Activated CD4-positive, CD25-positive, alpha-beta regulatory T cell treated with anti-CD3 and anti-CD28 coated beads, Interleukin-2, amount 50 U/mL, for 24 hours (primary cell): ENCODE data around the gene SLC12A7.
"Not testable (repeated sequence)": the region's sequence is repeated elsewhere in the genome, so short reads cannot be mapped to it uniquely, and the experiment has no call there.

ENCODE experiments used
- ATAC-seq, 2 donors: fragments of 150-1000 bp; cut with Tn5 transposase; one replicate each; pipeline ENCODE4 v1.10.0; 2021; ENCODE audit warnings: mild to moderate bottlenecking in 1 of 2, moderate library complexity in 1 of 2

SLC12A7 gene

DNA sequence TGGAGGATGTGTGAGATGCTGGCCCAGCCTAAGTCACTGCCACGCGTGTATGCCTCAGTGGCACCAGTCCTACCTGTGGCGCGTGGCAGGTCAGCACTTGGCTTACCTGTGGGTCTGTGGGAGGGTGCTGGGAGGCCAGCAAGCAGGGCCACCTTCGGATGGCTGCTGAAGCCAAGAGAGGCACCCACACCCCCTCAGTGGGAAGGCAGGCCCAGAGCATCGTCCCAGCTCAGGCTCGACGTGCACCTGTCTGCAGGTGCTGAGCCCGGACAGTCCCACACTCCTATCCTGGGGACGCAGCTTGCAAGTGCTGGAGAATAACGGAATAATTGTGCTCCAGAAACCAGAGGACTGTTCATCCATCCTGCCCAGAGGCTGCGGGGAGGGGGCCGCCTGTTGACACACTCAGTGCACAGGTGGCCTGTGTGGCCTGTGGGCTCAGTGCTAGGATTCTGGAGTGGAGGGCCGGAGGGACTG lies 79.3 kb downstream of the SLC12A7 start:
- no peak for ATAC-seq

DNA sequence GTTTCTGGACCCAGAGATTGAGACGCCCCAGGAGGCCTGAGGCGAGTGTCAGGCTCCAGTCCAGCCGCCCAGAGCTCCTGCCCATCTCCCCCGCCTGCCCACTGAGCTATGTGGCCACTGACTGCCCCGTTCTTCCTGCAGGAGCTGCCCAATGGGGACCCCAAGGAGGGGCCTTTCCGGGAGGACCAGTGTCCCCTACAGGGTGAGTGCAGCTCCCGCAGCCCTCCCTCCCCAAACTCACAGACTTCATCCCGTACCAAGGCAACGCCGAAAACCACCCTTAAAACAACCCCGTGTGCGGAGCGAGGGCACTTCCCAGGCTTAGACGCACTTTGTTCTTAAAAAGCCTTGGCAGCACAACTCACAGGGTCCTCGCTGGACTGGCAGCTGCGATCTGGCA lies 79.9 kb downstream of the SLC12A7 start:
- ATAC-seq = no peak

DNA sequence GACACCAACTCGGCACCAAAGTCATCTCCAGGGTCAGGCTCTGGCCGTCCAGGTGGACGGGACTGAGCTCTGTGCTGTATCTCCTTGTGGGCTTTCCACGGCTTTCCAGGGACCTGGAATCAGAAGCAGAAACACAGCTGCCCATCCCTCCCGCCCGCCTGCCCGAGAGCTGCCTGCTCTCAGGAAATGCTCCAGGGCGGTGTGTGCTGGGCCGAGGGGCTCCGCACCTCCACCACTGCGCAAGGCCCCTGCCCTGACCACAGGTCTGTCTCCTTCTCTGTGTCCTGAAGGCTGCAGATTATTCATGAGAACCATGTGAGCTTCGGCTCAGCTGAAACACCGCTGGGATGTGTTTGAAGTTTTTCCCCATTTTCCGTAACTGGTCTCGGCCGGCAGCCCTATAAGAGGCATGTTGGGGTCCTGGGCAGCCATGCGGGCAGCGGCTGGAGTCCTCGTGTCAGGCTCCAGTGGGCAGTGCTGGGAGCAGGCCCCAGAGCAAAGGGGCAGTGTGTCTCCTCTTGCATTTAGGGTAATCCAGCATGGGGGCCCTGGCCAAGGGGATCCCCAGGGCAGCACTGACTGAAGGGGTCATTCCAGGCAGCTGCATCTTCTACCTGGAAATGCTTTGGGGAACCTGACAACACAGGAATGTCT lies 80.4 kb downstream of the SLC12A7 start:
- ATAC-seq = no peak

DNA sequence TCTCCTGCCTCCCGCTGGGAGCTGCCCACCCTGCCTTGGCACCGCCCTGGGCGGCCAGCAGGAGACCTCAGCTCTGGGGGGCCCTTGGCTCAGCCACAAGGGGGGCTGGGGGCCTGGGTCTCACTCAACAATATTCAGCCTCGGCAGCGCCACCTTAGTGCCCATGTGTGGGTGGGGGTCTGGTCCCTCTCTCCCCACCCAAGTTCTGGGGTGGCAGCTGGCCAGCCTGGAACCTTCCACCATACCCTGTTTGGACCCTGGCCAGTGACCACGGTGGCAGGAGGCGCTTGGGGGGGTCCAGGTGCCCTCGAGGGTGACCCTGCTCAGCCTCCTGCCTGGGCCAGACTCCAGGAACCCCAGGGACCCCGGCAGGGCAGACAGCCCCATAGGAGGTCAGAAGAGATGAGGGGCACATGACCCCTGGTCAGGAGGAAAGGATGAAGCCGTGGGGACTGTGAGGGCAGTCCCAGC lies 81.0 kb downstream of the SLC12A7 start:
- ATAC-seq = no peak

DNA sequence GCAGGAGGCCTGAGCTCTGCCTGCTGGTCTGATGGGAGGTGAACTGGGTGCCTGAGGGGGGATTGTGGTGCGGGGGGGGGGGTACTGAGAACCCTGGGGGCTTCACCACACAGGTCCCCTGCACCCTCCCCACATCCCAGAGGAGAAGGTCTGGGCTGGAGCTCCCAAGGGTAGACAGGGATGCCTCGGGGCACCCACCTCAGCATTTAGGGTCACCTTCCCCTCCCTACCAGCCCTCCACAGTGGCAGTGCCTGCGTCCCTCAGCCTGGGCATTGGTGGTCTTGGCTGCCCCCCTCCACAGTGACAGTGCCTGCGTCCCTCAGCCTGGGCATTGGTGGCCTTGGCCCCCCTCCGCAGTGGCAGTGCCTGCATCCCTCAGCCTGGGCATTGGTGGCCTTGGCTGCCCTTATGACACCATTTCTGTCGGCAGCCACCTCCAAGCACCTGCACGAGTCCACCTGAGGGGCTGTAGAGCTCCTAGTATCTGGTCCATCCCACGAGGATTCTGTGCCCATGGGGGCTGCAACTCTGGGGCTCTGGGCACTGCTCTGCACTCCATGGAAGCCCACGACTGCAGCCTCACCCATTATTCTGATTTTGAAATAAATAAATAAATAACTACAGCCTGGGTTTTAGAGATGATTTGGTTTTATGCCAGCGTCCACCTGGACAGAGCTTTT lies 81.8 kb downstream of the SLC12A7 start:
- no peak for ATAC-seq

DNA sequence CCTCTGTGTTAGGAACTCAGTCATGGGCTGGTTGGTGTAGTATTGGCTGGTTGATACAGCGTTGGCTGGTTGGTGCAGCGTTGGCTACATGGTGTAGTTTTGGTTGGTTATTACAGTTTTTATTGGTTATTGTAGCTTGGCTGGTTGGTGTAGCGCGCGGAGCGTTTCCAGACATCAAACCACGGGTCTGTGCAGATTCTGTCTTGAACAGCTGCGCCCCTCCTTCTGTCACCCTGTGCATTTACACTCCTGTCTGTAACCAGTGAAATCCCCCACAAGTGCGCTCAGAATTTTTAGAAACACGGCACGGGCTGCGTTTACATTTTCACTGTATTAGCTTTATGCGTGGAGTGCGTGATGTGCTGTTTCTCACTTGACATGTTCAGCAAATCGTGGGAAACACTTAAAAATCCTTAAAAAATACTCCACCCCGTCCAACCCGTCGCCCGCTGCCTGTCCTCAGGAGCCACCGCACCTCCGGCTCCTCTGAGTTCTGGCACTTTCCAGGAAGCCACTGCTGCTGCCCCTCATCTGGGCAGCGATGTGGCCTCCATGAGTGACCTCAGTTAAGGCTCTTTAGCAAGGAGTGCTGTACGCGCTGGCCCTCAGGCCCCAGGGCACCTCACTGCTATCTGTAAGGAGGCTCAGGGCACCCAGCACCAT lies 82.5 kb downstream of the SLC12A7 start:
- no peak for ATAC-seq

DNA sequence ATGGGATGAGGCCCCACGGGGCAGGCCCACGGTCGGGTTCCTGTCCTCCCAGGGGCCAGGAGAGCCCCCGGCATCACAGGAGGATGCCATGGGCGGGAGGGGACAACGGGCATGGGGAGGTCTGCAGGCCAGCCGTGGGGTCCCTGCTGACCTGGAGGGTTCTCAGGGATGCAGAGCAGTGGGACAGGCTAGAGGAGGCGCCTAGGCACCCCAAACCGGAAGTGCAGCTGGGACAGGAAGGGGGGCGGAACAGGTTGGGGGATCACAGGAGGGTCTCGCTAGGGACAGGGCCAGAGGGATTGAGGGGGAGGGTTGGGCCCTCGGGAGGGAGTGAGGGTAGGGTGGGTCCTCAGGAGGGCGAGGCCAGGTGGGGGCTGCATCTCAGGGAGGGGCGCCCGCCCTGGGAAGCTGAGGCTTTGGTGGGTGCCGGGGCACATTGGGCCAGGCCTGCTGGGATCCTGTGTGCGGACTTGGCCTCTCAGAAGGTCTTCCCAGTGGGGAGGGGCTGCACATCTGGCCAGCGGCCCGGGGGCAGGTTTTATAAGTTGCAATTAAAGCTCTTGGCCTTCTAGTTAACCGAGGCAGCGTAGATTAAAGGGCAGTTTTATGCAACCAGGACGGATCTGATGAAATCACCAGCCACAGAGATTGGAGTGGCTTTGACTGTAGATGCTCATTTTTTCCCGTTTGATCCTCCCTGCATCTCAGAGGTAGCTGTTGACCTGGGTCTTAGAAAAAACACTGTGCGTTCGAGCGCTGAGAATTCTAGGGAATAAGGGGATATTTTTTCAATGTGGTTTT lies 83.2 kb downstream of the SLC12A7 start:
- ATAC-seq = no peak

DNA sequence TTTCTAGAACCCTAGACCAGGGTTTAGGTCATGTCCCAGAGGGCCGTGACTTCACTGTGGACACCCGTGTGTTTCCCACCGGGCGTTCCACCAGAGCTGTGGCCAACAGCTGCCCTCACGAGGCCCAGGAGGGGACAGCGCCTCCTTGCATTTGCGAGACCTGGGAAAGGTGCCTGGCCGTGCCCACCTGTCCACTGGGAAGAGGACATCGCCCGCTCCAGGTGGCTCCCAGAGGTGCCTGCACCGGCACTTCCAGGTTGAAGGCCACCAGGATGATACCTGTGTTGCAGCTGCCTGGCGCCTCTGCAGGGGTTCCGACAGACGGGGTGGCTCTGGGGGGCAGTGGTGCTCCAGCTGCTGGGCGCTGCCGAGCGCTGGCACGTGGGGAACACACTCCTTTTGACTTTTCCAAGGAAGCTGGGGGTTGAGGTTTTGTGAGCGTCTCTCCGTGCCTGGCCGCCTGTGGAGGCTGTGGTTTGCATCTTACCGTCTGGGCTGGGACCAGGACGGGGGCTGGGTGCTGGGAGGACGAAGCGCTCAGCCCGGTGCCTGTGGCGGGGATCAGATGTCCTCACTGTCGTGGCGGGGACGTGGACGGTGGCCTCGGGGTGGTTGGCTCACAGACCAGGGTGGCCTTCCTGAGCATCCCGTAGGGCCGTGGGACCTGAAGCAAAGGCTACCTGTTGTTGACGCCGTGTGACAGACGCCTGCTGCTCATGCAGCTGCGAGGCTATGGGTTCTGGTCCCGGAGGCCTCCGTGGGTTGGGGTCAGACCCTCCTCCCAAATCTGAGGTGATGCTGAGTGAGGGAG lies 84.0 kb downstream of the SLC12A7 start:
- no peak for ATAC-seq

DNA sequence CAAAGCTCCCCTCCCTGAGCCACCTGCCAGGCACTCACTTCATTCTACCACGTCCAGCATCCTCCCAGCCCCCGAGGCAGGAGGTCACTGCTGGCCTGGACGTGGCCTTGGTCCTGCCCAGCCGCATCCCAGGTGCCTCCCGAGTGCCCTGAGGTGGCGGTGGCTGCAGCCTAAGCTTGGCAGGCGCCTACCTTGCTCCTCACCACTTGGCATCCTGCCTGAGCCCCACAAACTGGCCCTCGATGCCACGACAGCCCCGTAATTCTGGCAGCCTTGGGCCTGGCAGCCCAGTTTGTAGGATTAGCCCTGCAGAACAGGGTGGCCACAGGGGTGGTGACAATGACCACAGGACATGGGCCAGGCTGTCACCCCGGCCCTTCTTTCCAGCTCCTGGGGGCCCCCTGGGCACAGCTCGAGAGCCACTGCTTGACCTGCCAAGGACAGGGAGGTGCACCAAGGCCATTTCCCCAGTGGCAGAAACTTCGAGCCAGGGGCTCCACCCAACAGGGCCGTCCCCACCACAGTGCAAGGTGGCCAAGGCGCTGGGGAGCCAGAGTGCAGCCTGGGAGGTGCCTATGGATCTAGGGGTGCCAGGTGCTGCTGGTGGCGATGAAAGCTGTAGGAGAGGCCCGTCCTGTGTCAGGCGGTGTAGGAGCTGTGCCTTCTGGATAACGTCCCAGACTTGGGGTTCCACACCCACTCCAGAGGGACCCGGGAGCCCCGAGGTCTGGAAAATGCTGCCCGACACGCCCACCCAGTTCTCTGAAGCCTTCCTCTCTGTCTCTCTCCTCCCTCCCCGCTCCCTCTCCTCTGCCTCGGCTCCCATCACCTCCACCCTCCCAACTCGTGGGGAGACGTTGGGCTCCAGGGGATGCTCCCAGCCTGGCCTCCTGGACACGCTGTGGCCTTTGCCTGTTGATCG lies 84.9 kb downstream of the SLC12A7 start:
- no peak for ATAC-seq

DNA sequence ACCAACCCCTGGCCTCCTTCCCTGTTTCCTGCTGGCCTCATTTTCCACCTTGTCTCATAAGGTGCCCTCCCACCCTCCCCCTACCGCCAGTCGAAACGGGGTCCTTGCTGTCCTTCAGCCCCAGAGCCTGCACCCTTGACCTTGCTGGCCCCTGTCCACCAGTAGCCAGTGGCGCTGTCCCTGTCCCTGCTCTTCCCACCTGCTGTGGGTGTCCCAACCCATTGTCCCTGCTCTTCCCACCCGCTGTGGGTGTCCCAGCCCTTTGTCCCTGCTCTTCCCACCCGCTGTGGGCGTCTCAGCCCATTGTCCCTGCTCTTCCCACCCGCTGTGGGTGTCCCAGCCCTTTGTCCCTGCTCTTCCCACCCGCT lies 89.9 kb downstream of the SLC12A7 start:
- ATAC-seq = not testable (repeated sequence)

DNA sequence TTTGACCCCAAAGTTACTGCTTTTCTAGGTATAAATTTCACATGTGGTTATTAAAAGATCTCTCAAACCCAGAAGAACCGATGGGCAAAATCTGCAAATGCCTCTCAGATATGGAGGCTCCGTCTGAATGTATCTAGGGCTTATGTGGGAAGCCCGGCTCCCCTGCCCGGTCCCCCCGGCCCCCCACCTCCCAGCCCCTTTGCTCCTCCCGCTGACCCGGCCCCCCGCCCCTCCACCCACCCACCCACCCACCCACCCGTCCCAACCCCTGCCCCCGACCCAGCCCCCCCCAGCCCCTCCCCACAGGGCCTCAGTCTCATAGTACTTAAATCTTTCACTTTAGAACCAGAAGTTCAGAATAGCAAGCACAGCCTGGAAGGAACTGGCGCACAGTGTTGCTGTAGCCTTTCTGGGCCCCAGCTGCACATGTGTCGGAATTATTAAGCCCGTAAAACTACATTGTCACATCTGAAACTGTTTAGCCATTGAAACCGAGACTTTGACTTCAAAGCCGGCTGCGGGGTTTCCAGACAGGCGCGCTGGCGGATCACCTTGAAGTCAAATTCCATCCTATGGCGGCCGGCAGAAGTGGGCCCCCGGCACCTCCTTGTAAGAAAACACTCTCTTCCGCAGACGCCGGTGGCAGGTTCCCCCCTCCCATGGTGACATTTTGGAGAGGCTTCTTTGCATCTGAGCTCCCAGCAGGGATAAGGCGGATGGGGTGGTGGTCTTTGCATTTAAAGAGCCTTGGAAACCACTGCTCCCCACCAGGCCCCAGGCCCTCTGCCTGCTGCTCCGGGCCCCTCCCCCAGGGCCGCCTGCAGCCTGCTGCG lies 90.5 kb downstream of the SLC12A7 start:
- no peak for ATAC-seq

DNA sequence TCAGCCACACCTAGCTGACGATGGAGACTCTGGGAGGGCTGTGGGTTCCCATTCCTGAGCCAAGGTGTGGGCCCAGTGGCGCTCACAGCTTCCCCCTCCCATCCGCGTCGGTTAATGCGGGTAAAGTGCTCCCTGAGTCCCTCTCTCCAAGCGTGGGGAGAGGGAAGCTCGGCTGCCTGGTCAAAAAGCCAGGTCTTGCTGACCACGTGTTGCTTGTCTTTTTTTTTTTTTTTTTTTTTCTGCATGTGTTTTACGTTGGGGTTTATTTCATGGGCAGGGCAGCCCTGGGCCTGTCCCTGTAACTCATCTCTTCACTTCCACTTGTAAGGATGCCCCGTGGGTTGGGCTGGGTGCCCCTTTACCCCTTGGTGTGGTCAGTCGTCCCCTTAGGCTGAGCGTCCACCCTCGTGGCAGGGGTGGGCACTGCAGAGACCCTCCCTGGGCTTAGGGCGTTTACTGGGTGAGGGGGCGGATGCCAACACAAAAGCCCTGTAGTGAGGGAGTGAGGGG lies 91.4 kb downstream of the SLC12A7 start:
- ATAC-seq = no peak

DNA sequence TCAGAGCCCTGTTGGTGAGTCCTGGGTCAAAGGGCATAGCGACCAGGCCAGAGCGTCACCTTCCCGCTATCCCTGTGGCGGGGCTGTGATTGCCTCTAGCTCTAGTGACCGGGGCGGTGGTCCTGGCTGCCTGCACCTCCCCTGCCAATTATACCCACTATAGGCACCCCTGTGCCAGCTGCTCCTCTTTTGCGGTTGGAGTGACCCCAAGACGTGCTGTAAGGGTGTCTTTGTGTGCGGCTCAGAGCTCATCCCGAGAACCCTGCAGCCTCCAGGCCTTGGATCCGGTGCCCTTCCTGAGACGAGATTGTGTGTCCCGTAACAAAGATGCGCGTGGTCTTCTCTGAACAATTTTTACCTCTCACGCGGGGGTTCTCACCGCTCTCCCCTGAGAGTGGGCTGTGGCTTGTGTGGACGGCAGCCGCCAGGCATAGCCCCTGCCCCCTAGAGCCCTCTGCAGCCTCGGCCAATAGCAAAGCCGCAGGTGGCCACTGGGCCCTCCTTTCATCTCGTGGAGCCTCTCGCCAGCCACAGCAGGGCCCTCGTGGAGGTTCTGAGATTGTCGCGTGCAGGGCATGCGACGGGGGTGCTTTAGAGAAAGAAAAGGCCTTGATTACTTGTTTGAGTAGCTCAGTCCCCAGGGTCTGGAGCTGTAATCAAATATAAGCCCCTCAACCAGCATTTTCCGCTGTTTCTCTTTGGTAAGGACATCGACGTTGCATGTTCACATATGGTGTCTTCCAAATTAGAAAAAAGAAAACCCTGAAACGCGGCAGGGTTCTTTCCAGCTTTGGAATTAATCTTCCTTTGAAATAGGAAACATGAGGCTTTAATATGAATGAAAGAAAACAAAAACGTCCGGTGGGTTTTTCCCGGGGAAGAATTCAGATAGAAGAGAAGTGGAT lies 92.6 kb downstream of the SLC12A7 start:
- ATAC-seq = no peak

DNA sequence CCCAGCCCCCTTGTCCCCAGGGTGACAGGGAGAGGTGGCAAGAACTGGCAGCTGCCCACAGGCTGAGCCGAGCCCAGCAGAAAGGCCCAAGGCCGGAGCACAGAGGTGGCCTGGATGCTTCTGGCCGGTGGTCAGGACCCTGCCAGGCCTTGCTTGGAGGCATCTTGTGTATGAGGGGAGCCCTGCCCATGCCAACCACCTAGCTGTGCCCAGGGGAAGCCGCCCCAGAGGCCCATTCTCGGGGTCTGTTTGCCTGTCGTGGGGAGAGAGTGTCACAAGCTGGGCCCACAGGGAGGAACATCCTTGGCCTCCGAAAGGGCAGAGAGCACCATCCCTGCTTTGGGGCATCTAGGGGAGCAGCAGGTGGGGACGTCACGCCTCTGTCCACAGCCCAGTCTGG lies 93.3 kb downstream of the SLC12A7 start:
- no peak for ATAC-seq

DNA sequence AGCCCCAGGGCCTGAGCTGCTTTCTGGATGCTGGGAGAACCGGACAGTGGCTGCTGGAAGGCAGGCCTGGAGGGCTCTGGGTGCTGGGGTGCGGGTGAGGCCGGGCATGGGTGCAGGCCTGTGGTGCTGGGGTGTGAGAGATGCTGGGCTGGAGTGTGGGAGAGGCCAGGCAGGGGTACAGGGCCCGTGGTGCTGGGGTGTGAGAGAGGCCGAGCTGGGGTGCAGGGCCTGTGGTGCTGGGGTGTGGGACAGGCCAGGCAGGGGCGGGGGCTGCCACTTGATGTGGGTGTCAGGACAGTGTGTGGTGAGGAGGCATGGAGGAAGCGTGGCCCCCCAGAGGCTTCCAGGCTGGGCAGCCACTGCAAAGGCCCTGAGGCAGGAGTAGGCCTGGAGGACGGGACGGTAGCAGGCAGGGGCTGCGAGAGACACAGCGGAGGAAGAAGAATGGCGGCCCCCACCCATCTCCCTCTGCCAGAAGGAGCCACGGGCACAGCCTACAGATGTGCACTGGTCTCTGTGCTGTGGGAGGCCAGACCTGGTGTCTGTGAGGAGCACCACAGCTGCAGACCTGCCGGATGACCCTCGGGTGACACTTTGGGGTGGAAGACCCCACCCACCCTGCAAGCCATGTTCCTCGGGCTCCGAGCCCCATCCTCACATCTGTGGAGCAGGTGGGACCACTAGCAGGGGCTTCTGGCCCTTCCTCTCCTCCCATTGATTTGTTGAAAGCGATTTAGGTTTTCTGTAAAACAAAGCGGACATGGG lies 94.0 kb downstream of the SLC12A7 start:
- ATAC-seq = no peak

DNA sequence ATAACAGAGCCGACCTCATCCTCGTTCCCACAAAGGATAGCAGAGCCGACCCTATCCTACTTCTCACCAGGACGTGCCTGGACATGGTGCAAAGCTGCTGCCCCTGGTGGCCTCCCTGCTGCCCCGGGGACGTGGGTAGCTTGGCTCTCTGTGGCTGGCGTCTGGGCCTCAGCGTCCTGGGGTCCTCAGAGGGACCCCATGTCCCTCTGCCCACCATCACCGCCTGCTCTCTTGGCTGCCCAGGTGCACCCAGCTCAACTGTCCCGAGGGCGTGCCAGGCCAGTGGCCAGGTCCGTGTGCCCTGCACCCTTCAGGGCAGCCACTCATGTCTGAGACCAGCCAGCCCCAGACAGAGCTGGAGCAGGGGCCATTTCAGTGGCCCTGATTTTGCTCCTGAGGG lies 94.8 kb downstream of the SLC12A7 start:
- ATAC-seq = no peak

DNA sequence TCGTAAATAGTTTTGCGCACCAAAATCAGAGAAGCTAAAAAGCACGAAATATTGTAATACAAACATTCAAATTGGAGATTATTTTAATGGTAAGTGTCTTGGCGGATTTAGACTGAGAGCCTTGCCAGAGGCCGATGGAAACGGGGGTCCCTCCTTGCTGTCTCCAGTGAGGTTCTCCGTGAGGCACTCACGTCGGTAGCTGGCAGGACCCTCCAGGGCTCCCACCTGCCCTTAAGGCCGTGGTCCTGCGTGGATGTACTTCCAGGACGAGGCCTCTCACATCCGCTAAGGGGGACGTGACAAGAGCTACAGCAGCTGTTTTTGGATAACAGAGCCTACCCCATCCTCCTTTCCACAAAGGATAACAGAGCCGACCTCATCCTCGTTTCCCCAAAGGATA lies 95.4 kb downstream of the SLC12A7 start:
- no peak for ATAC-seq

DNA sequence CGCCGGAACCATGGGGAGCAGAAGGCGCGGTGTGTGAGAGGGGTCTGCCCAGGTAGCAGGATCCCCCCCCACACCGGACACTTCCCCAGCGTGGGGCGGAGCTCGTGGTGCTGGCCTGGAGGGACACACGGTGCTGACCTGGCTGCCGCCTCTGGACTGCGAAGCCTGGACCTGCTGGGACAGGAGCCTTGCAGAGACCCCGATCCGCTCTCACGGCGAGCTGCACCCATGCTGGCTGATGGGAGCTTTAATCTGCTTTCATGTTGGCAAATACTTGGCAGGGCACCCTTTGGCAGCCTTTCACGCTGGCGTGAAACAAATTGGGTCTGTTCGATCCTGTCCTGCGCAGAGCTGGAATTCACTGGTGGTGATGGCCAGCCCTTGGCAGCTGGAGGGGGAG lies 95.8 kb downstream of the SLC12A7 start:
- ATAC-seq = no peak
